Neural progenitor cell (in vitro differentiated cells): Measurements from ENCODE around the gene ANGPTL2. TPM values are rescaled to one million over a fixed set of nuclear protein-coding genes. Genes with fewer than 3 reads are reported as not detected.

Source experiments
- DNase-seq: peaks from one replicate; pipeline ENCODE4 v3.0.0-alpha.2; 2016; ENCODE audit warnings: low spot score
- H2AFZ ChIP-seq: fragments of 200-600 bp; sonication (generic); replicated peaks from 2 replicates; pipeline ENCODE4 v1.6.1; 2016; ENCODE audit warnings: antibody characterized with exemption
- H3F3A ChIP-seq: fragments of 200-600 bp; sonication (generic); 2 replicates; pipeline ENCODE4 v1.6.1; 2016; ENCODE audit warnings: antibody characterized with exemption, low read depth
- H3K27ac ChIP-seq: fragments of 200-600 bp; sonication (generic); 2 replicates; pipeline ENCODE4 v1.5.1; 2016; ENCODE audit warnings: mild to moderate bottlenecking
- H3K27me3 ChIP-seq: fragments of 200-600 bp; sonication (generic); 2 replicates; pipeline ENCODE4 v1.6.1; 2016; ENCODE audit warnings: mild to moderate bottlenecking, moderate library complexity
- H3K36me3 ChIP-seq: fragments of 200-600 bp; sonication (generic); 2 replicates; pipeline ENCODE4 v1.5.1; 2016
- H3K4me1 ChIP-seq: fragments of 200-600 bp; sonication (generic); 2 replicates; pipeline ENCODE4 v1.6.1; 2016; ENCODE audit warnings: mixed run types
- H3K4me2 ChIP-seq: fragments of 200-600 bp; sonication (generic); 2 replicates; pipeline ENCODE4 v1.6.1; 2016
- H3K4me3 ChIP-seq: fragments of 200-600 bp; sonication (generic); 2 replicates; pipeline ENCODE4 v1.5.1; 2016
- H3K79me2 ChIP-seq: fragments of 200-600 bp; sonication (generic); 2 replicates; pipeline ENCODE4 v1.6.1; 2016; ENCODE audit warnings: low read depth
- H3K9ac ChIP-seq: fragments of 200-600 bp; sonication (generic); 2 replicates; pipeline ENCODE4 v1.6.1; 2016
- H3K9me3 ChIP-seq: fragments of 200-600 bp; sonication (generic); 2 replicates; pipeline ENCODE4 v1.5.1; 2016; ENCODE audit warnings: low read depth
- H4K20me1 ChIP-seq: fragments of 200-600 bp; sonication (generic); 2 replicates; pipeline ENCODE4 v1.6.1; 2016; ENCODE audit warnings: low read depth
- H3K27ac Mint-ChIP-seq: 3 replicates; pipeline ENCODE4 v1.8.0; 2021; ENCODE audit warnings: mixed read lengths
- H3K27me3 Mint-ChIP-seq: 2 replicates; pipeline ENCODE4 v1.8.0; 2022; ENCODE audit warnings: low read depth, mild to moderate bottlenecking, inconsistent platforms, moderate library complexity, mixed read lengths; ENCODE audit not compliant: insufficient read depth
- H3K36me3 Mint-ChIP-seq: 3 replicates; pipeline ENCODE4 v1.8.0; 2021; ENCODE audit warnings: mixed read lengths
- H3K4me1 Mint-ChIP-seq: 3 replicates; pipeline ENCODE4 v1.8.0; 2021; ENCODE audit warnings: mixed read lengths
- H3K4me3 Mint-ChIP-seq: 3 replicates; pipeline ENCODE4 v1.8.0; 2021; ENCODE audit warnings: mild to moderate bottlenecking, moderate library complexity, mixed read lengths
- H3K9me3 Mint-ChIP-seq: 3 replicates; pipeline ENCODE4 v1.8.0; 2020; ENCODE audit warnings: mixed read lengths
- EZH2 ChIP-seq: fragments of 200-600 bp; sonication (generic); IDR thresholded peaks from 2 replicates; pipeline ENCODE4 v1.6.1; 2017; ENCODE audit warnings: antibody characterized with exemption, mild to moderate bottlenecking, moderate library complexity
- EZH2phosphoT487 ChIP-seq: fragments of 200-600 bp; sonication (generic); IDR thresholded peaks from 2 replicates; pipeline ENCODE4 v1.6.1; 2017; ENCODE audit warnings: antibody characterized with exemption
- total RNA-seq: library from RNA; depleted of rRNA; stranded (reverse); fragments of >200 nt; gene quantifications from 2 replicates; pipeline ENCODE4 v1.2.3, GENCODE V29; 2015; ENCODE audit warnings: low replicate concordance
- TF ChIP-seq, protein P1 (sequence below): fragments of 200-600 bp; sonication (generic); IDR thresholded peaks from 2 replicates; pipeline ENCODE4 v1.5.1; 2017; ENCODE audit warnings: antibody characterized with exemption, mild to moderate bottlenecking

The ANGPTL2 gene
- total RNA-seq, 1 donor from 2014 or later: 7.6 TPM

DNA sequence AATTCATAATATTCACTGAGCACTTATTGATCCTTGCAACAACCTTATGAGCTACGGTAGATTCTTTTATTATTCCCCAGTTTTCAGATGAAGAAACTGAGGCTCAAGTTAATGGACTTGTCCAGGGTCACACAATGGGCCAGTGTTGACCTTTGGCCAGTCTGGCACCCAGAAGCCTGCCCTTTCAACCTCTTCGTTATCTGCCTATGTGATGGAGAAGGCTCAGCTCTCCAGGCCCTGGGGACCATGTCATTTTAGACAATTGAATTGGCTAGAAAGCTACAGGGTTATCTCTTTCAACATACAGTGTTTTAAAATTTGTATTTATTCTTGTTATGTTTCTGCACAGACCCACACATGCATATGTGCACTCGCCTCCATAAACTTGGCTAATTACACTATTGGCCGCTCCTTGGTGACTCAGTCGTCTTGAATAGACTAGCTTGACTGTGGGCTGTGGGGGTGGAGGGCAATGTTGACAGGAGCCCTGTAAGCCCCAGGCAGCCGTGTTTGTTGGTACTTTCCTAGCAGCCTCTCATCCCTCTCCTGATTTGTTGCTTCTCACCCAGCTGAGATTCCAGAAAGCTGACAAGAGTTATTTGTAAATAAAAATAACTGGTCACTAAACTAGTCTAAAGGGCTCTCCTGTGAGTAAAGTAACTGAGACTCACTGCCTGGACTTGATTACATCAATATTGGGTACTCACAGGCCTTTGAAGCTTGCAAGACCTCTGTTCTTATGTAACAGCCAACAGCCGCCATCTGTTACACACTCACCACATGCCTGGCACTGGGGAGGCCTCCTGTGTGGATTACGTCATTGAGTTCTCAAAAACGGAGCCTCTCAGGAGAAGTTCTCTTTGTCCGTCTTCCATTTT, 8.5 kb upstream of the ANGPTL2 start:
- TF ChIP-seq, protein P1, sequence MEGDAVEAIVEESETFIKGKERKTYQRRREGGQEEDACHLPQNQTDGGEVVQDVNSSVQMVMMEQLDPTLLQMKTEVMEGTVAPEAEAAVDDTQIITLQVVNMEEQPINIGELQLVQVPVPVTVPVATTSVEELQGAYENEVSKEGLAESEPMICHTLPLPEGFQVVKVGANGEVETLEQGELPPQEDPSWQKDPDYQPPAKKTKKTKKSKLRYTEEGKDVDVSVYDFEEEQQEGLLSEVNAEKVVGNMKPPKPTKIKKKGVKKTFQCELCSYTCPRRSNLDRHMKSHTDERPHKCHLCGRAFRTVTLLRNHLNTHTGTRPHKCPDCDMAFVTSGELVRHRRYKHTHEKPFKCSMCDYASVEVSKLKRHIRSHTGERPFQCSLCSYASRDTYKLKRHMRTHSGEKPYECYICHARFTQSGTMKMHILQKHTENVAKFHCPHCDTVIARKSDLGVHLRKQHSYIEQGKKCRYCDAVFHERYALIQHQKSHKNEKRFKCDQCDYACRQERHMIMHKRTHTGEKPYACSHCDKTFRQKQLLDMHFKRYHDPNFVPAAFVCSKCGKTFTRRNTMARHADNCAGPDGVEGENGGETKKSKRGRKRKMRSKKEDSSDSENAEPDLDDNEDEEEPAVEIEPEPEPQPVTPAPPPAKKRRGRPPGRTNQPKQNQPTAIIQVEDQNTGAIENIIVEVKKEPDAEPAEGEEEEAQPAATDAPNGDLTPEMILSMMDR: no peak
- Histone ChIP-seq H3K9me3 (no peaks in the 10 kb centered on the region), H3K27ac (no peak overlapping the region), H3K9ac (no peak overlapping the region), H3K36me3 (no peaks in the 10 kb centered on the region), H3K4me1 (peaks cover 14% of the 10 kb centered on the region), H3F3A (no peaks in the 10 kb centered on the region), H2AFZ (no peak overlapping the region), H3K27me3 (no peaks in the 10 kb centered on the region), H4K20me1 (no peaks in the 10 kb centered on the region), H3K79me2 (no peaks in the 10 kb centered on the region), H3K4me3 (no peak overlapping the region), H3K4me2 (no peak overlapping the region)
- H3K4me1 Mint-ChIP-seq: peaks cover 37% of the 10 kb centered on the region
- no peaks in the 10 kb centered on the region for H3K9me3 Mint-ChIP-seq
- no peaks in the 10 kb centered on the region for H3K36me3 Mint-ChIP-seq
- H3K27me3 Mint-ChIP-seq: peaks cover 11% of the 10 kb centered on the region
- H3K4me3 Mint-ChIP-seq: no peak overlapping the region
- H3K27ac Mint-ChIP-seq: peak overlapping the region; percentile 44
- DNase-seq: no peak

- H3K27ac ChIP-seq: no peak overlapping the region
- H2AFZ ChIP-seq: no peak overlapping the region
- peaks cover 7% of the 10 kb centered on the region for H3K27me3 Mint-ChIP-seq
- no peaks in the 10 kb centered on the region for H4K20me1 ChIP-seq
- H3K9me3 ChIP-seq: no peaks in the 10 kb centered on the region
- H3K27me3 ChIP-seq: no peaks in the 10 kb centered on the region
- peaks cover 37% of the 10 kb centered on the region for H3K4me1 Mint-ChIP-seq
- H3K4me1 ChIP-seq: peaks cover 14% of the 10 kb centered on the region
- no peak overlapping the region for H3K4me2 ChIP-seq
- H3F3A ChIP-seq: peaks cover 2% of the 10 kb centered on the region
- H3K36me3 ChIP-seq: no peaks in the 10 kb centered on the region
- H3K36me3 Mint-ChIP-seq: no peaks in the 10 kb centered on the region
- H3K79me2 ChIP-seq: no peaks in the 10 kb centered on the region
- TF ChIP-seq EZH2phosphoT487 (no peak), EZH2 (no peak)
- TF ChIP-seq, protein P1: no peak
- no peak overlapping the region for H3K27ac Mint-ChIP-seq
- H3K4me3 ChIP-seq: no peak overlapping the region
- no peak for DNase-seq
- no peak overlapping the region for H3K4me3 Mint-ChIP-seq
- no peak overlapping the region for H3K9ac ChIP-seq
- no peaks in the 10 kb centered on the region for H3K9me3 Mint-ChIP-seq
Measured at GRCh38 chr9:127130235-127130634, 7.8 kb upstream of the ANGPTL2 start.

DNA sequence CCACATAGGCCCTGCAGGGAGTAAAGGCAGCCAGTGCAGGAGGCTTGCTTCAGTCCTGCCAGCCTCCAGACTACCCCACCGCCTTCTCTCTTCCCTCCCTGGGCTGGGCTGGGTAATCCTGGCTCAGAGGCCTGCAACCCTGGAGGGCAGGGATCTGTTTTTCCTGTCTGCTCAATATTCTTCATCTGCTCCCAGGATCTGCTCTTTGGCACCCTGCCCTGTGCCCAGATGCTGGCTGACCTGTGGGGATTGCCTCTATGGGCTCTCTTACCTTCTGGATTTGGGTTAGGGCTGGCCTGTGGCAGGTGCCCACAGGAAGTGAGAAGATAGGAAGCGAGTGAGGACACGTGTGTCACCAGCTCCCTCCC, 7.3 kb upstream of the ANGPTL2 start:
- Mint-ChIP-seq H3K4me1 (peaks cover 37% of the 10 kb centered on the region), H3K27me3 (peaks cover 7% of the 10 kb centered on the region), H3K4me3 (no peak overlapping the region), H3K9me3 (no peaks in the 10 kb centered on the region), H3K36me3 (no peaks in the 10 kb centered on the region), H3K27ac (no peak overlapping the region)
- H4K20me1 ChIP-seq: no peaks in the 10 kb centered on the region
- TF ChIP-seq EZH2phosphoT487 (no peak), EZH2 (no peak)
- TF ChIP-seq, protein P1: no peak
- H3K4me3 ChIP-seq: no peak overlapping the region
- no peaks in the 10 kb centered on the region for H3K36me3 ChIP-seq
- H3K9ac ChIP-seq: no peak overlapping the region
- H2AFZ ChIP-seq: no peak overlapping the region
- H3K79me2 ChIP-seq: no peaks in the 10 kb centered on the region
- H3K9me3 ChIP-seq: no peaks in the 10 kb centered on the region
- H3K4me2 ChIP-seq: no peak overlapping the region
- peaks cover 14% of the 10 kb centered on the region for H3K4me1 ChIP-seq
- no peak overlapping the region for H3K27ac ChIP-seq
- no peak for DNase-seq
- H3K27me3 ChIP-seq: no peaks in the 10 kb centered on the region
- peaks cover 5% of the 10 kb centered on the region for H3F3A ChIP-seq
